HCT116 (cell line): Measurements from ENCODE around the gene DPP9. TPM values are rescaled to one million over a fixed set of nuclear protein-coding genes. Genes with fewer than 3 reads are reported as not detected.

ENCODE experiments used
- ATAC-seq: fragments of 200-7000 bp; cut with Tn5 transposase; 2 replicates; pipeline ENCODE4 v1.9.1; 2020; ENCODE audit warnings: mild to moderate bottlenecking, moderate library complexity
- BruUV-seq: library from RNA; stranded (reverse); fragments of 400-500 nt; replicated peaks from 2 replicates; lab custom pipeline; 2021; lab: Mats Ljungman, UMichigan
- CTCF ChIA-PET: fragments of 300-600 bp; sonication (Branson Sonifier 250); formaldehyde crosslinking; loops from one replicate; lab custom pipeline; 2021; ENCODE audit warnings: antibody characterized with exemption; lab: Charles Lee
- POLR2A ChIA-PET: fragments of 300-600, 350-600 bp; sonication (Branson Sonifier 250); formaldehyde crosslinking; loops from one replicate; lab custom pipeline; 2021; ENCODE audit warnings: antibody characterized with exemption; lab: Charles Lee
- RAD21 ChIA-PET, 2 experiments: fragments of 300-600 bp; sonication (Branson Sonifier 250); formaldehyde crosslinking; loops; one replicate each; lab custom pipeline; 2023; ENCODE audit warnings: low total read pairs in 2 of 2; ENCODE audit not compliant: uncharacterized antibody in 2 of 2, unreplicated experiment in 2 of 2, low non-redundant PET in 1 of 2; lab: Charles Lee
- DNase-seq: peaks from one replicate; pipeline ENCODE4 v3.0.0-alpha.2; 2010; ENCODE audit warnings: low read depth, low spot score
- H2AFZ ChIP-seq: fragments of 200-600 bp; shearing (Covaris generic), sonication (generic); 2 replicates; pipeline ENCODE4 v1.6.1; 2017; ENCODE audit warnings: low read depth, mixed run types, mixed read lengths, antibody characterized with exemption, low read length; ENCODE audit not compliant: poor library complexity, severe bottlenecking
- H3K27ac ChIP-seq: 2 replicates; pipeline ENCODE4 v1.5.1; 2012; ENCODE audit warnings: low read depth, low read length
- H3K27me3 ChIP-seq: fragments of 200-600 bp; sonication (generic); 2 replicates; pipeline ENCODE4 v1.6.1; 2016; ENCODE audit warnings: mixed run types, low read length, mixed read lengths; ENCODE audit not compliant: insufficient read depth
- H3K36me3 ChIP-seq, 2 experiments: fragments of 200-500 bp in 1 of 2; fragments of 200-600 bp in 1 of 2; sonication (Bioruptor generic) in 1 of 2; sonication (generic) in 1 of 2; 2 replicates each; pipeline versions ENCODE4 v1.5.1 to v1.6.1; 2014 to 2016; ENCODE audit warnings: low read length in 2 of 2, inconsistent platforms in 1 of 2, mixed read lengths in 1 of 2, mixed run types in 1 of 2; ENCODE audit not compliant: insufficient read depth in 2 of 2, control insufficient read depth in 1 of 2
- H3K4me1 ChIP-seq, 2 experiments: fragments of 200-600 bp in 1 of 2; sonication (generic) in 1 of 2; 2 replicates each; pipeline versions ENCODE4 v1.5.1 to v1.6.1; 2012 to 2017; ENCODE audit warnings: low read length in 2 of 2, inconsistent platforms in 1 of 2, mild to moderate bottlenecking in 1 of 2, mixed read lengths in 1 of 2, mixed run types in 1 of 2, moderate library complexity in 1 of 2; ENCODE audit not compliant: insufficient read depth in 2 of 2, control insufficient read depth in 1 of 2
- H3K4me2 ChIP-seq: fragments of 200-600 bp; sonication (generic); 2 replicates; pipeline ENCODE4 v1.6.1; 2017; ENCODE audit warnings: mixed run types, low read length, mixed read lengths
- H3K4me3 ChIP-seq, 2 experiments: fragments of 200-600 bp in 1 of 2; sonication (generic) in 1 of 2; replicated peaks in 1 of 2; 2 replicates each; pipeline ENCODE4 v1.5.1; 2011 to 2016; ENCODE audit warnings: low read length in 2 of 2, control low read depth in 1 of 2, low read depth in 1 of 2, mild to moderate bottlenecking in 1 of 2, mixed read lengths in 1 of 2, mixed run types in 1 of 2
- H3K79me2 ChIP-seq: fragments of 200-600 bp; sonication (generic); 2 replicates; pipeline ENCODE4 v1.6.1; 2017; ENCODE audit warnings: mild to moderate bottlenecking, mixed run types, low read length, moderate library complexity, mixed read lengths; ENCODE audit not compliant: insufficient read depth
- H3K9ac ChIP-seq: fragments of 200-600 bp; sonication (generic); 2 replicates; pipeline ENCODE4 v1.6.1; 2016; ENCODE audit warnings: low read length, mixed read lengths
- H3K9me2 ChIP-seq: fragments of 200-600 bp; sonication (generic), shearing (Covaris generic); 2 replicates; pipeline ENCODE4 v1.6.1; 2017; ENCODE audit warnings: mixed run types, mild to moderate bottlenecking, moderate library complexity; ENCODE audit not compliant: insufficient read depth
- H3K9me3 ChIP-seq, 2 experiments: fragments of 200-500 bp in 1 of 2; fragments of 200-600 bp in 1 of 2; sonication (Bioruptor generic) in 1 of 2; sonication (generic) in 1 of 2; 2 replicates each; pipeline ENCODE4 v1.6.1; 2014 to 2017; ENCODE audit warnings: low read length in 2 of 2, mixed read lengths in 2 of 2, inconsistent platforms in 1 of 2, low read depth in 1 of 2, mild to moderate bottlenecking in 1 of 2, mixed run types in 1 of 2, moderate library complexity in 1 of 2; ENCODE audit not compliant: control insufficient read depth in 1 of 2, insufficient read depth in 1 of 2
- H4K20me1 ChIP-seq: fragments of 200-600 bp; sonication (generic), shearing (Covaris generic); 2 replicates; pipeline ENCODE4 v1.6.1; 2017; ENCODE audit warnings: mixed run types, mild to moderate bottlenecking, moderate library complexity; ENCODE audit not compliant: insufficient read depth
- CEBPB ChIP-seq: IDR thresholded peaks from 2 replicates; pipeline ENCODE4 v1.6.1; 2012; ENCODE audit warnings: low read depth
- EGR1 ChIP-seq: IDR thresholded peaks from 2 replicates; pipeline ENCODE4 v1.6.1; 2012; ENCODE audit warnings: low read depth
- ELF1 ChIP-seq: IDR thresholded peaks from 2 replicates; pipeline ENCODE4 v1.6.1; 2012; ENCODE audit warnings: low read depth, borderline replicate concordance
- EZH2 ChIP-seq: fragments of 200-600 bp; sonication (generic); IDR thresholded peaks from 2 replicates; pipeline ENCODE4 v1.6.1; 2017; ENCODE audit warnings: antibody characterized with exemption, mixed run types
- EZH2phosphoT487 ChIP-seq: fragments of 200-600 bp; IDR thresholded peaks from 2 replicates; pipeline ENCODE4 v1.6.1; 2018; ENCODE audit warnings: antibody characterized with exemption, borderline replicate concordance
- FOSL1 ChIP-seq: IDR thresholded peaks from 2 replicates; pipeline ENCODE4 v1.6.1; 2012; ENCODE audit warnings: low read depth
- JUND ChIP-seq: IDR thresholded peaks from 2 replicates; pipeline ENCODE4 v1.6.1; 2012
- POLR2A ChIP-seq: IDR thresholded peaks from 2 replicates; pipeline ENCODE4 v1.7.0; 2011; ENCODE audit warnings: borderline replicate concordance; ENCODE audit not compliant: insufficient read depth, insufficient read length; ENCODE audit errors: extremely low read depth
- POLR2AphosphoS5 ChIP-seq: IDR thresholded peaks from 2 replicates; pipeline ENCODE4 v1.6.1; 2011; ENCODE audit warnings: mild to moderate bottlenecking, low read depth, low read length, moderate library complexity
- RAD21 ChIP-seq: IDR thresholded peaks from 2 replicates; pipeline ENCODE4 v1.6.1; 2012; ENCODE audit warnings: low read depth, mild to moderate bottlenecking
- SIN3A ChIP-seq: IDR thresholded peaks from 2 replicates; pipeline ENCODE4 v1.6.1; 2012; ENCODE audit warnings: low read depth
- SP1 ChIP-seq: IDR thresholded peaks from 2 replicates; pipeline ENCODE4 v1.6.1; 2012; ENCODE audit warnings: low read depth
- SRF ChIP-seq: IDR thresholded peaks from 2 replicates; pipeline ENCODE4 v1.6.1; 2012; ENCODE audit warnings: low read depth
- TCF7L2 ChIP-seq: IDR thresholded peaks from 2 replicates; pipeline ENCODE4 v1.7.0; 2011; ENCODE audit warnings: borderline replicate concordance, inconsistent platforms; ENCODE audit not compliant: insufficient read depth, insufficient read length; ENCODE audit errors: extremely low read depth
- YY1 ChIP-seq: IDR thresholded peaks from 2 replicates; pipeline ENCODE4 v1.6.1; 2011; ENCODE audit warnings: low read length, low read depth, moderate library complexity, mild to moderate bottlenecking; ENCODE audit not compliant: insufficient replicate concordance; ENCODE audit errors: extremely low read depth
- ZFX ChIP-seq: fragments of 450-650 bp; IDR thresholded peaks from 2 replicates; pipeline ENCODE4 v1.6.1; 2017
- ZNF274 ChIP-seq: fragments of 200-500 bp; sonication (Bioruptor generic); IDR thresholded peaks from 2 replicates; pipeline ENCODE4 v1.6.1; 2014; ENCODE audit warnings: mild to moderate bottlenecking, low read depth, low read length, inconsistent platforms
- intact Hi-C: fragments of 100-400 bp; cut with micrococcal nuclease; formaldehyde crosslinking; loops from 2 replicates; pipeline ENCODE4 v1.10.0; 2022
- total RNA-seq: library from RNA; stranded (reverse); gene quantifications from one replicate; pipeline ENCODE4 v1.2.1, GENCODE V29; 2021; ENCODE audit not compliant: unreplicated experiment
- TF ChIP-seq, protein P1 (sequence below): IDR thresholded peaks from 2 replicates; pipeline ENCODE4 v1.6.1; 2012
- TF ChIP-seq, protein P2 (sequence below), 3 experiments: fragments of 200-600 bp in 1 of 3; sonication (generic) in 1 of 3; IDR thresholded peaks in 2 of 3; conservative IDR thresholded peaks in 1 of 3; 2 replicates each; pipeline ENCODE4 v1.5.1; 2012 to 2017; ENCODE audit warnings: low read depth in 2 of 3, low read length in 2 of 3, antibody characterized with exemption in 1 of 3, borderline replicate concordance in 1 of 3, control low read depth in 1 of 3, mild to moderate bottlenecking in 1 of 3, mixed read lengths in 1 of 3, mixed run types in 1 of 3, moderate library complexity in 1 of 3; ENCODE audit not compliant: insufficient read depth in 1 of 3
- TF ChIP-seq, protein P3 (sequence below): IDR thresholded peaks from 2 replicates; pipeline ENCODE4 v1.6.1; 2012; ENCODE audit warnings: low read depth
- TF ChIP-seq, protein P4 (sequence below): IDR thresholded peaks from 2 replicates; pipeline ENCODE4 v1.6.1; 2012

DPP9 gene
- total RNA-seq, 1 experiment from 2014 or later = 67.6 TPM

DNA sequence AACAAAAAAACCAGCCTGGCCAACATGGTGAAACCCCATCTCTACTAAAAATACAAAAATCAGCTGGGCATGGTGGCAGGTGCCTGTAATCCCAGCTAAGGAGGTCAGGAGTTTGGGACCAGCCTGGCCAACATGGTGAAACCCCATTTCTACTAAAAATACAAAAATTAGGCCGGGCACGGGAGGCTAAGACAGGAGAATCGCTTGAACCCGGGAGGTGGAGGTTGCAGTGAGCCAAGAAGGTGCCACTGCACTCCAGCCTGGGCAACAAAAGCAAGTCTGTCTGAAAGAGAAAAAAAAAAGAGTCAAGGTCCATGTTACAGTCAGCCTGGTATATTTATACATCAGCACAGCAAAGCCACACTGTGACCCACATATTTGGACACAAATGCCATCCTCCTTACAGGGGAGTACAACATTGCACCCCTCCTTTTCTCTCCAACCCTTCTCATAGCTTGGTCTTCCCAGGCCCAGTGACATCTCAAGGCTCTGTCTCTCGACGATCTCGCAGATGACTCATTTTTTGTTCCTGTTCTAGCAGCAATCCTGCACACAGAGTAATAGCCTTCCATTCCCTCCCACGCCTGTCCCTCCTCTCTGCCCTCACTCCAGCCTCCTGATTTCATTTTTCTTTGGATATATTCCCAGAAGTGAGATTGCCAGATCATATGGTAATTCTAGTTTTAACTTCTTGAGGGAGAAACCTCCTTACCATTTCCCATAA, 21.0 kb upstream of the DPP9 start:
- CTCF ChIA-PET = interaction anchor here (0.7 kb wide), 1 partner anchor 47 kb away, joined by 3 read pairs; the partner anchor contains the start of gene FEM1A
- TF ChIP-seq, protein P1, sequence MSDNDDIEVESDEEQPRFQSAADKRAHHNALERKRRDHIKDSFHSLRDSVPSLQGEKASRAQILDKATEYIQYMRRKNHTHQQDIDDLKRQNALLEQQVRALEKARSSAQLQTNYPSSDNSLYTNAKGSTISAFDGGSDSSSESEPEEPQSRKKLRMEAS = no peak
- no peak for TF ChIP-seq POLR2AphosphoS5
- TF ChIP-seq TCF7L2 = no peak
- TF ChIP-seq POLR2A = no peak
- TF ChIP-seq FOSL1 = peak; percentile 62
- no peak for TF ChIP-seq SIN3A
- no peak for TF ChIP-seq ELF1
- no peak for TF ChIP-seq YY1
- no peak for TF ChIP-seq EZH2phosphoT487
- TF ChIP-seq CEBPB = no peak
- TF ChIP-seq, protein P2, sequence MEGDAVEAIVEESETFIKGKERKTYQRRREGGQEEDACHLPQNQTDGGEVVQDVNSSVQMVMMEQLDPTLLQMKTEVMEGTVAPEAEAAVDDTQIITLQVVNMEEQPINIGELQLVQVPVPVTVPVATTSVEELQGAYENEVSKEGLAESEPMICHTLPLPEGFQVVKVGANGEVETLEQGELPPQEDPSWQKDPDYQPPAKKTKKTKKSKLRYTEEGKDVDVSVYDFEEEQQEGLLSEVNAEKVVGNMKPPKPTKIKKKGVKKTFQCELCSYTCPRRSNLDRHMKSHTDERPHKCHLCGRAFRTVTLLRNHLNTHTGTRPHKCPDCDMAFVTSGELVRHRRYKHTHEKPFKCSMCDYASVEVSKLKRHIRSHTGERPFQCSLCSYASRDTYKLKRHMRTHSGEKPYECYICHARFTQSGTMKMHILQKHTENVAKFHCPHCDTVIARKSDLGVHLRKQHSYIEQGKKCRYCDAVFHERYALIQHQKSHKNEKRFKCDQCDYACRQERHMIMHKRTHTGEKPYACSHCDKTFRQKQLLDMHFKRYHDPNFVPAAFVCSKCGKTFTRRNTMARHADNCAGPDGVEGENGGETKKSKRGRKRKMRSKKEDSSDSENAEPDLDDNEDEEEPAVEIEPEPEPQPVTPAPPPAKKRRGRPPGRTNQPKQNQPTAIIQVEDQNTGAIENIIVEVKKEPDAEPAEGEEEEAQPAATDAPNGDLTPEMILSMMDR (IDR thresholded peaks at IDR 0.05 in 2 of 3, conservative IDR thresholded peaks at IDR 0.05 in 1 of 3; ENCODE audit: borderline replicate concordance in 1 of 3, insufficient read depth in 1 of 3, low read depth in 2 of 3, low read length in 2 of 3) = no peak
- TF ChIP-seq, protein P3, sequence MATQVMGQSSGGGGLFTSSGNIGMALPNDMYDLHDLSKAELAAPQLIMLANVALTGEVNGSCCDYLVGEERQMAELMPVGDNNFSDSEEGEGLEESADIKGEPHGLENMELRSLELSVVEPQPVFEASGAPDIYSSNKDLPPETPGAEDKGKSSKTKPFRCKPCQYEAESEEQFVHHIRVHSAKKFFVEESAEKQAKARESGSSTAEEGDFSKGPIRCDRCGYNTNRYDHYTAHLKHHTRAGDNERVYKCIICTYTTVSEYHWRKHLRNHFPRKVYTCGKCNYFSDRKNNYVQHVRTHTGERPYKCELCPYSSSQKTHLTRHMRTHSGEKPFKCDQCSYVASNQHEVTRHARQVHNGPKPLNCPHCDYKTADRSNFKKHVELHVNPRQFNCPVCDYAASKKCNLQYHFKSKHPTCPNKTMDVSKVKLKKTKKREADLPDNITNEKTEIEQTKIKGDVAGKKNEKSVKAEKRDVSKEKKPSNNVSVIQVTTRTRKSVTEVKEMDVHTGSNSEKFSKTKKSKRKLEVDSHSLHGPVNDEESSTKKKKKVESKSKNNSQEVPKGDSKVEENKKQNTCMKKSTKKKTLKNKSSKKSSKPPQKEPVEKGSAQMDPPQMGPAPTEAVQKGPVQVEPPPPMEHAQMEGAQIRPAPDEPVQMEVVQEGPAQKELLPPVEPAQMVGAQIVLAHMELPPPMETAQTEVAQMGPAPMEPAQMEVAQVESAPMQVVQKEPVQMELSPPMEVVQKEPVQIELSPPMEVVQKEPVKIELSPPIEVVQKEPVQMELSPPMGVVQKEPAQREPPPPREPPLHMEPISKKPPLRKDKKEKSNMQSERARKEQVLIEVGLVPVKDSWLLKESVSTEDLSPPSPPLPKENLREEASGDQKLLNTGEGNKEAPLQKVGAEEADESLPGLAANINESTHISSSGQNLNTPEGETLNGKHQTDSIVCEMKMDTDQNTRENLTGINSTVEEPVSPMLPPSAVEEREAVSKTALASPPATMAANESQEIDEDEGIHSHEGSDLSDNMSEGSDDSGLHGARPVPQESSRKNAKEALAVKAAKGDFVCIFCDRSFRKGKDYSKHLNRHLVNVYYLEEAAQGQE = no peak
- no peak for TF ChIP-seq ZFX
- TF ChIP-seq ZNF274 = no peak
- TF ChIP-seq, protein P4, sequence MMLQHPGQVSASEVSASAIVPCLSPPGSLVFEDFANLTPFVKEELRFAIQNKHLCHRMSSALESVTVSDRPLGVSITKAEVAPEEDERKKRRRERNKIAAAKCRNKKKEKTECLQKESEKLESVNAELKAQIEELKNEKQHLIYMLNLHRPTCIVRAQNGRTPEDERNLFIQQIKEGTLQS = no peak
- no peak for TF ChIP-seq SRF
- TF ChIP-seq EGR1 = peak; percentile 77
- no peak for TF ChIP-seq RAD21
- TF ChIP-seq EZH2 = no peak
- TF ChIP-seq JUND = peak; percentile 39; the same call in 1 of the 2 replicates
- TF ChIP-seq SP1 = peak; percentile 26

More for the DNA sequence above, 21.0 kb upstream of the DPP9 start:
- DNase-seq (no peak), ATAC-seq (peak; percentile 70)
- Histone ChIP-seq H4K20me1 (no peaks in the 10 kb centered on the region), H3K36me3 (no peaks in the 10 kb centered on the region), H3K4me1 (peaks cover 0 to 8% of the 10 kb centered on the region in 2 experiments; a peak in 2 of 4 replicates), H3K4me3 (no peak overlapping the region), H3K9me2 (no peaks in the 10 kb centered on the region), H3K79me2 (no peaks in the 10 kb centered on the region), H2AFZ (peak overlapping the region; percentile 49), H3K27ac (no peak overlapping the region), H3K9me3 (no peaks in the 10 kb centered on the region), H3K9ac (no peak overlapping the region), H3K27me3 (no peaks in the 10 kb centered on the region), H3K4me2 (peak overlapping the region; percentile 48)
- intact Hi-C loops = no loop called here
- RAD21 ChIA-PET = interaction anchor here in 1 of 2 experiments (0.6 kb wide), 1 partner anchor 244 kb away, joined by 3 read pairs; no protein-coding TSS in a partner anchor
- no TSS peak for BruUV-seq
- POLR2A ChIA-PET = no interaction called here
